Measurements from ENCODE around the gene DDIT4L. TPM values are rescaled to one million over a fixed set of nuclear protein-coding genes. Genes with fewer than 3 reads are reported as not detected.

Gene DDIT4L
- total RNA-seq, 1 donor from 2014 or later, result 4.3 TPM

DNA sequence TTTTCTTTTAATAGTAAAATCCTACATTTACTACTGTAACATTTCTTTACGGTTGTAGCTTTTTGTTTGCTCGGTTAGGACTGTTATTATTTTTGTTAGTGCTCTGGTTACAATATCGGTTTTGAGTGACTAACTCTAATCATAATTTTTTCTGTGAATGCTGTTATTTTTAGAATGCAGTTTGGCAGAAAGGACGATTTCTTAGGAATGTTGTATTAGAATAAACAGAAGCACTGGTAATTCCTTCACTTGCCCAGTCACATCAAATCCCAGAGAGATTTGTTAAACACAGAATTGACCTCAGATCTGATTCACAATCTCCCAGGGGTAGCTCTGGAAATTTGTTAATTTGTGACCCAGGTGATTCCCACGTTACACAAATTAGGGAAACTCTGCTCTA lies 21.7 kb downstream of the DDIT4L start:
- TF ChIP-seq, protein P1, sequence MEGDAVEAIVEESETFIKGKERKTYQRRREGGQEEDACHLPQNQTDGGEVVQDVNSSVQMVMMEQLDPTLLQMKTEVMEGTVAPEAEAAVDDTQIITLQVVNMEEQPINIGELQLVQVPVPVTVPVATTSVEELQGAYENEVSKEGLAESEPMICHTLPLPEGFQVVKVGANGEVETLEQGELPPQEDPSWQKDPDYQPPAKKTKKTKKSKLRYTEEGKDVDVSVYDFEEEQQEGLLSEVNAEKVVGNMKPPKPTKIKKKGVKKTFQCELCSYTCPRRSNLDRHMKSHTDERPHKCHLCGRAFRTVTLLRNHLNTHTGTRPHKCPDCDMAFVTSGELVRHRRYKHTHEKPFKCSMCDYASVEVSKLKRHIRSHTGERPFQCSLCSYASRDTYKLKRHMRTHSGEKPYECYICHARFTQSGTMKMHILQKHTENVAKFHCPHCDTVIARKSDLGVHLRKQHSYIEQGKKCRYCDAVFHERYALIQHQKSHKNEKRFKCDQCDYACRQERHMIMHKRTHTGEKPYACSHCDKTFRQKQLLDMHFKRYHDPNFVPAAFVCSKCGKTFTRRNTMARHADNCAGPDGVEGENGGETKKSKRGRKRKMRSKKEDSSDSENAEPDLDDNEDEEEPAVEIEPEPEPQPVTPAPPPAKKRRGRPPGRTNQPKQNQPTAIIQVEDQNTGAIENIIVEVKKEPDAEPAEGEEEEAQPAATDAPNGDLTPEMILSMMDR (conservative IDR thresholded peaks at IDR 0.05; ENCODE audit: low read depth, low read length), result no peak
- DNase-seq (ENCODE audit: low read depth), result no peak
- no peak overlapping the region for H3K4me3 ChIP-seq (ENCODE audit: low read depth, low read length)

DNA sequence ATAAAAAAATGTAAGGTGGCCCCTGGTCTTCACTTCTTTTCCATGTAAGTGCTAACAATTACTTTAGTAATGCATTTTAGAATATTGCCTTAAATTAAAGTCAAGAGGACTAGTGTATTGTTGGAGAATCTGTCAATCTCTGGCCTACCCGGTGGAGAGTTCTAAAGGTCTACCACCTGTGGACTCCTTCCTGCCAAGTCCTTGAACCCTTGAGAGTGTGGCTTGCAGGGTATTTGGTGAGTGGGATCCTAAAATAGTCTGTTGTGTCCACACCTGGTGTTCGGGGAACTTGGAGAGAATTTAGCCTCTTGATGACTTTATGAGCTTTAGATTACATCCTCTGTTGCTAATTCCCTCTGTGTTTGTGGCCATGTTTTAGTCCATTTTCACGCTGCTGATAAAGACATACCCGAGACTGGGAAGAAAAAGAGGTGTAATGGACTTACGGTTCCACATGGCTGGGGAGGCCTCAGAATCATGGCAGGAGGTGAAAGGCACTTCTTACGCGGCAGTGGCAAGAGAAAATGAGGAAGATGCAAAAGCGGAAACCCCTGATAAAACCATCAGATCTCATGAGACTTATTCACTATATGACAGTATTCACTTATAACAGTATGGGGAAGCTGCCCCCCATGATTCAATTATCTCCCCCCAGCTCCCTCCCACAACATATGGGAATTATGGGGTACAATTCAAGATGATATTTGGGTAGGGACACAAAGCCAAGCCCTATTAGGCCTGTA lies 23.8 kb downstream of the DDIT4L start:
- no peak for DNase-seq (ENCODE audit: low read depth)
- H3K4me3 ChIP-seq (ENCODE audit: low read depth, low read length), result no peak overlapping the region
- TF ChIP-seq, protein P1 (conservative IDR thresholded peaks at IDR 0.05; ENCODE audit: low read depth, low read length), result no peak

DNA sequence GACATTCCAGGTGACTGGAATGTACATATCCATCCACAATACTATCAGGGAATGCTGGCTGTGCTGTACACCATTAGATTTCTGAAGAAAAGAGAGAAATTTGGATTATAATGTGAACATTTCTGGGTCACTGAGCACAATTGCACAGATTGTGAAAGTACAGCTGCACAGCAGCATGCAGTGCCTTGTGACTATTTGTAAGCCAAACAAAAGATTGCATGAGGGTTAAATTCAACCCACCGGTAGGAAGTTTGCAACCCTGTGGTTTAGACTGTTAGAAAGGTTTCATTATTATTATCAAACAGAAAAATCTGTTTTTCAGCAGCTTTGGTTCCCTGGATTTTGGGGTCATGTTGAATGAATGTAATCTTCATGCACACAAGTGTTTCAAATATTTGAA lies 24.5 kb downstream of the DDIT4L start:
- DNase-seq (ENCODE audit: low read depth), result peak; percentile 30
- TF ChIP-seq, protein P1 (conservative IDR thresholded peaks at IDR 0.05; ENCODE audit: low read depth, low read length), result no peak
- no peak overlapping the region for H3K4me3 ChIP-seq (ENCODE audit: low read depth, low read length)

DNA sequence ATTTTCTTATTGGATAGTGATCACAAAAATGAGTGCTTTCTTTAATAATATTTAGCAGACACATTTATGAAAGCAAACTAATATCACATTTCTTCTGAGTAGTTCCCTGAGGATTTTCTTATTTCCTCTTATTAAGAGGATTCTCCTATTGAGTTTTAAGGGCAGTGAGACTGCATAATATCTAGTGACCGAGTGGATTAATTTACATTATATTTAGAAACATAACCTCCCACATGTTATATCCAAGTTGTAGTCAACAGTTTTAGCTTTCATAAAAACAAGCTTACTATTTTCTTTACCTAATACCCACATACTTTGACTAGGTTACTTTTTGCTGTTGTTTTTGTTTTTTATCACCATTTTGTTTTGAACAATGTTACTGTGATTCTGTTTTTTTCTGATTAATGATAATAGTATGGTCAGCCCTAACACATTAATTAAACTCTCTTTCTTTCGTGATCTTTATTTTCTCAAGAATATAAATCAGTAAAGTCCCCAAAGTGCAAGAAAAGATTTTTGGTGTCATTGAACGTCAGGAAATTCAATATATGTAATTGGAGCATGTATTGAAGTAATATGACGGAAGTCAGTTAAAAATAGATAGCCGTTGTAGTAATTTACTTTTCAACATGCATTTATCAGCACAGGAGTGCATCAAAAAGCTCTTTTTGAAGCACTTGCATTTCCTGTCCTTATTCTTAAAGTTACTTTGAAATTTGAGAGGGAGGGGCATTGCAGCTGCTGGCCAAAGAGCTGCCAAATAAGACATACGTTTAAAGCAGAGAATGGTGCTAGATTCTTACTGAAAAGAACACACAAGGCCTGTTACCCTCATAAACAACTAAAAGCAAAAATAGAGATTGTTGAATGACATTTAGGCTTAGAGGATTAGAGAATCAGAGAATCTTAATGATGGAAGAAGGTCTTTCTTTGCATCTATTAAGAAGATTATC lies 25.2 kb downstream of the DDIT4L start:
- no peak overlapping the region for H3K4me3 ChIP-seq (ENCODE audit: low read depth, low read length)
- TF ChIP-seq, protein P1 (conservative IDR thresholded peaks at IDR 0.05; ENCODE audit: low read depth, low read length), result no peak
- no peak for DNase-seq (ENCODE audit: low read depth)

DNA sequence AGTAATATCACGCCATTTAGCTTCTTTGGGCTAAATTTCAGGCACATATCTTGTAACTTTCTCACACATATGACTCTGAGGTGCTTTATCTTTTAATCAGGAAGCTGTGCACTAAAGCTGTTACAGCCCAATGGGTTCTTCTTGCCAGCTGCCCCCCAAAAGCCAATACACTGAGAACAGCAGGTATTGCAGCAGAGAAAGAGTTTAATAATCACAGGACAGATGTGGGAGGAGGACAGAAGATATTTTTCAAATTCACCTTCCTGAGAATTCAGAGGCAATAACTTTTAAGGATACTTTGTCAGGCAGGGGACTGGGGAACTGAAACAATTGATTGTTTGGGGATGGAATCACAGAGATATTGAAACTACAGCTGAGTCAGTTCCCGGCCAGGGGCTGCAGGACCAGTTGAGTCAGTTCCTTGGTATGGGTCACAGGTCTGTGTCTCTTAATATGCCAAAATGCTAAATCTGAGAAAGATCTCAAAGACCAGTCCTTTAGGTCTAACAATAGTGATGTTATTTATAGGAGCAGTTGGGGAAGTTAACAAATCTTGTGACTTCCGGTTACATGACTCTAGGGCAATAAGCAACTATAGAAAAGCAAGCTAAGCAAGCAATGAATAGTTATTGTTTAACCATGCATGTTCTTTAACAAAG lies 28.1 kb downstream of the DDIT4L start:
- no peak overlapping the region for H3K4me3 ChIP-seq (ENCODE audit: low read depth, low read length)
- TF ChIP-seq, protein P1 (conservative IDR thresholded peaks at IDR 0.05; ENCODE audit: low read depth, low read length), result no peak
- peak; percentile 19 for DNase-seq (ENCODE audit: low read depth)

DNA sequence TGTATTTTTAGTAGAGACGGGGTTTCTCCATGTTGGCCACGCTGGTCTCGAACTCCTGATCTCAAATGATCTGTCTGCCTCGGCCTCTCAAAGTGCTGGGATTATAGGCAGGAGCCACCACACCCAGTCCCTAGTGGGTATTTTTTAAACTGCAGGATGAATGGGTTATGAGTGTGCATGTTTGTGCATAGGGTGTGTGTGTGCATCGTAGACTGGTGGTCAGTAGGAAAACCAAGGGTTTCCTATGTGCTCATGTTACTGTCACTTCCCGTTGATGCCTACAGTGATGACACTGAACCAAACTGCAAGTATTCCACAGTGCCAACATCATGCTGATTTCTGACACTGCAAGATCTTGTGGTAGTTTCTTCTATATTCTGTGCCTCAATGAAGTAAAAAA lies 41.1 kb downstream of the DDIT4L start:
- H3K4me3 ChIP-seq (ENCODE audit: low read depth, low read length), result no peak overlapping the region
- DNase-seq (ENCODE audit: low read depth), result no peak
- TF ChIP-seq, protein P1 (conservative IDR thresholded peaks at IDR 0.05; ENCODE audit: low read depth, low read length), result no peak
